Thyroid gland (tissue), 4 donors: ENCODE results near the gene KLHL25.

Experiments
- POLR2A ChIP-seq, 2 donors: fragments of 450-650 bp; IDR thresholded peaks; one replicate each; pipeline ENCODE4 v1.6.1; 2017; ENCODE audit warnings: antibody characterized with exemption in 2 of 2, mild to moderate bottlenecking in 2 of 2, moderate library complexity in 1 of 2
- TF ChIP-seq, protein P1 (sequence below), 6 experiments: fragments of 200-600 bp in 3 of 6; fragments of 450-650 bp in 3 of 6; sonication (generic) in 3 of 6; IDR thresholded peaks; one replicate each; pipeline ENCODE4 v1.5.1; 2016 to 2019; ENCODE audit warnings: antibody characterized with exemption in 6 of 6, mild to moderate bottlenecking in 2 of 6, inconsistent platforms in 1 of 6, moderate library complexity in 1 of 6

GRCh38 chr15:85722374-85723152, 72.2 kb downstream of the KLHL25 start:
- TF ChIP-seq, protein P1, sequence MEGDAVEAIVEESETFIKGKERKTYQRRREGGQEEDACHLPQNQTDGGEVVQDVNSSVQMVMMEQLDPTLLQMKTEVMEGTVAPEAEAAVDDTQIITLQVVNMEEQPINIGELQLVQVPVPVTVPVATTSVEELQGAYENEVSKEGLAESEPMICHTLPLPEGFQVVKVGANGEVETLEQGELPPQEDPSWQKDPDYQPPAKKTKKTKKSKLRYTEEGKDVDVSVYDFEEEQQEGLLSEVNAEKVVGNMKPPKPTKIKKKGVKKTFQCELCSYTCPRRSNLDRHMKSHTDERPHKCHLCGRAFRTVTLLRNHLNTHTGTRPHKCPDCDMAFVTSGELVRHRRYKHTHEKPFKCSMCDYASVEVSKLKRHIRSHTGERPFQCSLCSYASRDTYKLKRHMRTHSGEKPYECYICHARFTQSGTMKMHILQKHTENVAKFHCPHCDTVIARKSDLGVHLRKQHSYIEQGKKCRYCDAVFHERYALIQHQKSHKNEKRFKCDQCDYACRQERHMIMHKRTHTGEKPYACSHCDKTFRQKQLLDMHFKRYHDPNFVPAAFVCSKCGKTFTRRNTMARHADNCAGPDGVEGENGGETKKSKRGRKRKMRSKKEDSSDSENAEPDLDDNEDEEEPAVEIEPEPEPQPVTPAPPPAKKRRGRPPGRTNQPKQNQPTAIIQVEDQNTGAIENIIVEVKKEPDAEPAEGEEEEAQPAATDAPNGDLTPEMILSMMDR (IDR thresholded peaks at IDR 0.05): no peak
- no peak for TF ChIP-seq POLR2A (IDR thresholded peaks at IDR 0.05)
